H1 (cell line): Measurements from ENCODE around the gene CES3. TPM values are rescaled to one million over a fixed set of nuclear protein-coding genes. Genes with fewer than 3 reads are reported as not detected.

Experiments used
- BRCA1 ChIP-seq: IDR thresholded peaks from 2 replicates; pipeline ENCODE4 v1.6.1; 2012; ENCODE audit warnings: low read depth, low read length, improper control_type of control experiment
- CBX5 ChIP-seq: fragments of 300-800, 300-1000 bp; sonication (generic); IDR thresholded peaks from 2 replicates; pipeline ENCODE4 v1.7.1; 2016; ENCODE audit warnings: antibody characterized with exemption, low read length, low read depth
- CBX8 ChIP-seq: fragments of 300-800, 300-1000 bp; sonication (generic); IDR thresholded peaks from 2 replicates; pipeline ENCODE4 v1.7.1; 2016; ENCODE audit warnings: low read depth, low read length, borderline replicate concordance
- CHD1 ChIP-seq: IDR thresholded peaks from 2 replicates; pipeline ENCODE4 v1.6.1; 2012; ENCODE audit warnings: low read depth, low read length, improper control_type of control experiment
- CTBP2 ChIP-seq: IDR thresholded peaks from 2 replicates; pipeline ENCODE4 v1.7.0; 2011; ENCODE audit warnings: borderline replicate concordance, mild to moderate bottlenecking, moderate library complexity, mixed read lengths, low read length; ENCODE audit not compliant: insufficient read depth, insufficient read length
- EGR1 ChIP-seq: IDR thresholded peaks from 2 replicates; pipeline ENCODE4 v1.6.1; 2011; ENCODE audit warnings: low read depth, low read length, borderline replicate concordance
- EZH2 ChIP-seq: fragments of 200-600 bp; sonication (generic); IDR thresholded peaks from 2 replicates; pipeline ENCODE4 v1.7.1; 2012; ENCODE audit warnings: low read depth, mild to moderate bottlenecking, moderate library complexity, low read length, inconsistent platforms; ENCODE audit not compliant: severe bottlenecking
- HDAC2 ChIP-seq, 2 experiments: fragments of 300-600 bp in 1 of 2; sonication (generic) in 1 of 2; IDR thresholded peaks; 2 replicates each; pipeline ENCODE4 v1.6.1; 2011 to 2012; ENCODE audit warnings: low read depth in 2 of 2, low read length in 2 of 2, mild to moderate bottlenecking in 2 of 2, moderate library complexity in 2 of 2, borderline replicate concordance in 1 of 2, inconsistent platforms in 1 of 2
- JUND ChIP-seq: IDR thresholded peaks from 2 replicates; pipeline ENCODE4 v1.6.1; 2011; ENCODE audit warnings: mild to moderate bottlenecking, improper control_type of control experiment, low read length
- KDM4A ChIP-seq: IDR thresholded peaks from one replicate; pipeline ENCODE4 v1.7.1; 2012; ENCODE audit warnings: low read depth, mild to moderate bottlenecking, moderate library complexity, low read length, inconsistent platforms; ENCODE audit not compliant: severe bottlenecking
- POLR2A ChIP-seq, 2 experiments: IDR thresholded peaks; 1 replicate in 1 of 2; 2 replicates in 1 of 2; pipeline ENCODE4 v1.6.1; 2011; ENCODE audit warnings: low read depth in 2 of 2, low read length in 2 of 2, mild to moderate bottlenecking in 2 of 2; ENCODE audit errors: control extremely low read depth in 1 of 2
- POLR2AphosphoS5 ChIP-seq: IDR thresholded peaks from 2 replicates; pipeline ENCODE4 v1.6.1; 2011; ENCODE audit warnings: low read depth, low read length
- SIRT6 ChIP-seq: IDR thresholded peaks from one replicate; pipeline ENCODE4 v1.7.1; 2012; ENCODE audit warnings: low read length, inconsistent platforms
- SP4 ChIP-seq: IDR thresholded peaks from 2 replicates; pipeline ENCODE4 v1.6.1; 2012; ENCODE audit warnings: low read length, inconsistent platforms
- SUZ12 ChIP-seq: fragments of 200-600 bp; sonication (generic); IDR thresholded peaks from 2 replicates; pipeline ENCODE4 v1.6.1; 2012; ENCODE audit warnings: mild to moderate bottlenecking, inconsistent platforms, low read length, moderate library complexity, mixed read lengths
- TAF1 ChIP-seq: IDR thresholded peaks from 2 replicates; pipeline ENCODE4 v1.6.1; 2011; ENCODE audit warnings: mild to moderate bottlenecking, low read depth, low read length
- YY1 ChIP-seq: IDR thresholded peaks from 2 replicates; pipeline ENCODE4 v1.6.1; 2011; ENCODE audit warnings: low read depth, mild to moderate bottlenecking, low read length
- ZNF274 ChIP-seq: IDR thresholded peaks from 2 replicates; pipeline ENCODE4 v1.7.0; 2012; ENCODE audit warnings: low read length, borderline replicate concordance; ENCODE audit errors: extremely low read depth
- polyA plus RNA-seq, 7 experiments: library from polyadenylated mRNA; depleted of rRNA in 3 of 7; stranded (reverse) in 5 of 7; unstranded in 2 of 7; fragments of >200 nt in 5 of 7; fragments of 200-250 nt in 2 of 7; gene quantifications; 1 replicate in 5 of 7; 2 replicates in 1 of 7; 4 replicates in 1 of 7; pipeline versions ENCODE4 v1.2.1 to v1.2.3, GENCODE V29; 2011 to 2013; ENCODE audit warnings: missing spikeins in 2 of 7, mixed read lengths in 2 of 7
- total RNA-seq: library from RNA; stranded (reverse); fragmentation: NEBNext Ultra II Directional; extraction: Animal tissue kit (Norgen Biotek cat#: 25700); gene quantifications from 2 replicates; pipeline ENCODE4 v1.2.1, GENCODE V29; 2021
- TF ChIP-seq, protein P1 (sequence below): IDR thresholded peaks from 2 replicates; pipeline ENCODE4 v1.6.1; 2012; ENCODE audit warnings: inconsistent platforms

CES3 gene
- total and polyA plus RNA-seq, 2 of the 8 experiments (the other 6 are each of a cell fraction or from before 2014, with no cell fraction given): 1.6 to 2.2 TPM

DNA sequence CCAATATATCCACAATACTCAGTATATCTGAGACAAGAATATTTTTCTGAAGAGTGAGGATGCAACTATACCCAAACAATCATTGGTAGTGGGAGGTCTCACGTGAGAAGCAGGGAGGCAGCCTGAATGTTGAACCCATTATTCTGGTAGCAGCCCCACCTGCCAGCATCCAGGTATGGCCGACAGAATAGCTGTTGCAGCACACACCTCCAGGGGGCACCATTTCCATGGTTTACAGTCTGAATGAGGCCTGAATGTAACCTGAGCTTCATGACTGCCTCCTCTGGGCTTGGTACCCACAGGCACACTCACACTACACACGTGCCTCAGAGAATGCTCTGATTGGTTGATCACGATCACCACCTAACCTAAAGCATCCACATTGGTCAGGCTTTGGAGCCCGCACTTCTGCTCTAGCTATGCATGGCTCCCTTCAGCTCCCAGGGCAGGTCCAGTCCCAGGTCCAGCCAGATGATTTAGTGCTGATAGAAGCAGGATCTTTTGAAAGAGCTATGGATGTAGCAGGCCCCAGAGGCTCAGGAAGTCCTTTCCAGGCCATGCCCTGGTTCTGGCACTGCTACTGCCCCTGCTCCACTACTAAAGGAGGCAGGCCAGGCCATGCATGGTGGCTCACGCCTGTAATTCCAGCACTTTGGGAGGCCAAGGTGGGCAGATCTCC is 56.9 kb downstream of the CES3 start (continued):
- TF ChIP-seq SUZ12 (no peak), CBX8 (no peak), EZH2 (no peak), SIRT6 (no peak), EGR1 (no peak), CTBP2 (no peak), SP4 (no peak), ZNF274 (no peak), BRCA1 (no peak), POLR2A (IDR thresholded peaks at IDR 0.05; ENCODE audit: control extremely low read depth in 1 of 2, low read depth in 2 of 2, low read length in 2 of 2) (no peak), JUND (peak; percentile 38; the same call in 1 of the 2 replicates), CBX5 (no peak), YY1 (peak; percentile 88), POLR2AphosphoS5 (no peak), CHD1 (no peak), KDM4A (no peak), TAF1 (no peak), HDAC2 (IDR thresholded peaks at IDR 0.05; ENCODE audit: borderline replicate concordance in 1 of 2, low read depth in 2 of 2, low read length in 2 of 2) (no peak)
- TF ChIP-seq, protein P1, sequence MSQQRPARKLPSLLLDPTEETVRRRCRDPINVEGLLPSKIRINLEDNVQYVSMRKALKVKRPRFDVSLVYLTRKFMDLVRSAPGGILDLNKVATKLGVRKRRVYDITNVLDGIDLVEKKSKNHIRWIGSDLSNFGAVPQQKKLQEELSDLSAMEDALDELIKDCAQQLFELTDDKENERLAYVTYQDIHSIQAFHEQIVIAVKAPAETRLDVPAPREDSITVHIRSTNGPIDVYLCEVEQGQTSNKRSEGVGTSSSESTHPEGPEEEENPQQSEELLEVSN: peak; percentile 95
